Hippocampal formation (tissue), 2 donors: Measurements from ENCODE around the gene ZNF407.

ENCODE experiments used
- DNase-seq, 2 donors: peaks; one replicate each; lab custom pipeline; 2025; lab: John Stamatoyannopoulos, UW

Gene ZNF407

GRCh38 chr18:74880706-74881278 is 283.1 kb downstream of the ZNF407 start:
- no peak for DNase-seq

- DNase-seq: no peak
These were observed 294.5 kb downstream of the ZNF407 start for GRCh38 chr18:74892066-74892627.

GRCh38 chr18:74895686-74896085 is 298.0 kb downstream of the ZNF407 start:
- peak in 1 of 2 donors; percentile 7 for DNase-seq

- DNase-seq: peak; percentile 7 to 36
These were observed 298.8 kb downstream of the ZNF407 start for GRCh38 chr18:74896390-74896991.

GRCh38 chr18:74897971-74898657 is 300.4 kb downstream of the ZNF407 start:
- DNase-seq: peak in 1 of 2 donors; percentile 32

- DNase-seq: no peak
These were observed 301.3 kb downstream of the ZNF407 start for GRCh38 chr18:74898965-74899364.

GRCh38 chr18:74899554-74899953 is 301.9 kb downstream of the ZNF407 start:
- no peak for DNase-seq

GRCh38 chr18:74901362-74902146 is 303.9 kb downstream of the ZNF407 start:
- no peak for DNase-seq

GRCh38 chr18:74902147-74902455 is 304.4 kb downstream of the ZNF407 start:
- no peak for DNase-seq

GRCh38 chr18:74905247-74905646 is 307.6 kb downstream of the ZNF407 start:
- DNase-seq: no peak

GRCh38 chr18:74906184-74906583 is 308.5 kb downstream of the ZNF407 start:
- DNase-seq: no peak

GRCh38 chr18:74914052-74914591 is 316.5 kb downstream of the ZNF407 start:
- no peak for DNase-seq

GRCh38 chr18:74914648-74915047 is 317.0 kb downstream of the ZNF407 start:
- no peak for DNase-seq

- no peak for DNase-seq
These were observed 319.2 kb downstream of the ZNF407 start for GRCh38 chr18:74916773-74917393.

GRCh38 chr18:74918276-74918790 is 320.7 kb downstream of the ZNF407 start:
- DNase-seq: no peak

- no peak for DNase-seq
These were observed 323.6 kb downstream of the ZNF407 start for GRCh38 chr18:74921057-74921820.

- no peak for DNase-seq
These were observed 328.4 kb downstream of the ZNF407 start for GRCh38 chr18:74926051-74926450.

- DNase-seq: no peak
These were observed 330.7 kb downstream of the ZNF407 start for GRCh38 chr18:74928194-74928968.

GRCh38 chr18:74929110-74929509 is 331.4 kb downstream of the ZNF407 start:
- DNase-seq: no peak

GRCh38 chr18:74930616-74931015 is 332.9 kb downstream of the ZNF407 start:
- DNase-seq: no peak
